ENCODE measurements around the gene CAMK1G. TPM values are rescaled to one million over a fixed set of nuclear protein-coding genes. Genes with fewer than 3 reads are reported as not detected.

The CAMK1G gene
- polyA plus RNA-seq, 1 of the 3 experiments (the other 2 are of a cell fraction) = 15.1 TPM

GRCh38 chr1:209564849-209565248 is 18.7 kb upstream of the CAMK1G start:
- Histone ChIP-seq H3K4me2 (no peak overlapping the region), H3K27me3 (ENCODE audit: insufficient read depth) (no peaks in the 10 kb centered on the region), H4K20me1 (ENCODE audit: insufficient read depth) (no peaks in the 10 kb centered on the region), H3K4me3 (ENCODE audit: low read depth in 2 of 2, low read length in 1 of 2) (no peak overlapping the region), H3K9me3 (no peaks in the 10 kb centered on the region), H3K79me2 (ENCODE audit: insufficient read depth) (no peaks in the 10 kb centered on the region), H3K36me3 (replicated peaks in 1 of 2; ENCODE audit: control insufficient read depth in 1 of 2, insufficient read depth in 2 of 2, low read length in 1 of 2) (no peaks in the 10 kb centered on the region), H3K27ac (ENCODE audit: low read depth in 2 of 2, low read length in 1 of 2) (no peak overlapping the region), H3K9ac (no peak overlapping the region), H3K4me1 (ENCODE audit: control insufficient read depth in 1 of 2, insufficient read depth in 2 of 2, low read depth in 1 of 2, low read length in 1 of 2) (peaks cover 7 to 17% of the 10 kb centered on the region in 2 experiments; a peak in 3 of 4 replicates), H2AFZ (ENCODE audit: low read depth) (no peak overlapping the region), H3F3A (replicated peaks; ENCODE audit: insufficient read depth) (peaks cover 14% of the 10 kb centered on the region), H3K9me2 (no peaks in the 10 kb centered on the region)
- WGBS (ENCODE audit: low lambda C conversion rate) = 79% methylated on average over 4 of the region's 4 CpGs
- no peak for DNase-seq
- TF ChIP-seq, protein P1, sequence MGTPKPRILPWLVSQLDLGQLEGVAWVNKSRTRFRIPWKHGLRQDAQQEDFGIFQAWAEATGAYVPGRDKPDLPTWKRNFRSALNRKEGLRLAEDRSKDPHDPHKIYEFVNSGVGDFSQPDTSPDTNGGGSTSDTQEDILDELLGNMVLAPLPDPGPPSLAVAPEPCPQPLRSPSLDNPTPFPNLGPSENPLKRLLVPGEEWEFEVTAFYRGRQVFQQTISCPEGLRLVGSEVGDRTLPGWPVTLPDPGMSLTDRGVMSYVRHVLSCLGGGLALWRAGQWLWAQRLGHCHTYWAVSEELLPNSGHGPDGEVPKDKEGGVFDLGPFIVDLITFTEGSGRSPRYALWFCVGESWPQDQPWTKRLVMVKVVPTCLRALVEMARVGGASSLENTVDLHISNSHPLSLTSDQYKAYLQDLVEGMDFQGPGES (IDR thresholded peaks at IDR 0.05; ENCODE audit: low read depth, low read length) = no peak
- TF ChIP-seq JUND (IDR thresholded peaks at IDR 0.05) (no peak), EP300 (IDR thresholded peaks at IDR 0.05; ENCODE audit: borderline replicate concordance in 1 of 2, low read depth in 1 of 2, low read length in 1 of 2) (no peak), REST (IDR thresholded peaks at IDR 0.05; ENCODE audit: low read depth, low read length) (no peak), RAD21 (IDR thresholded peaks at IDR 0.05; ENCODE audit: low read length) (no peak)
- ChIA-PET CTCF (interaction anchor here (0.7 to 9.1 kb wide), 18 partner anchors 11 to 912 kb away, joined by 3 to 139 read pairs (median 7); partner anchors contain the start of gene CAMK1G), POLR2A (no interaction called here)

DNA sequence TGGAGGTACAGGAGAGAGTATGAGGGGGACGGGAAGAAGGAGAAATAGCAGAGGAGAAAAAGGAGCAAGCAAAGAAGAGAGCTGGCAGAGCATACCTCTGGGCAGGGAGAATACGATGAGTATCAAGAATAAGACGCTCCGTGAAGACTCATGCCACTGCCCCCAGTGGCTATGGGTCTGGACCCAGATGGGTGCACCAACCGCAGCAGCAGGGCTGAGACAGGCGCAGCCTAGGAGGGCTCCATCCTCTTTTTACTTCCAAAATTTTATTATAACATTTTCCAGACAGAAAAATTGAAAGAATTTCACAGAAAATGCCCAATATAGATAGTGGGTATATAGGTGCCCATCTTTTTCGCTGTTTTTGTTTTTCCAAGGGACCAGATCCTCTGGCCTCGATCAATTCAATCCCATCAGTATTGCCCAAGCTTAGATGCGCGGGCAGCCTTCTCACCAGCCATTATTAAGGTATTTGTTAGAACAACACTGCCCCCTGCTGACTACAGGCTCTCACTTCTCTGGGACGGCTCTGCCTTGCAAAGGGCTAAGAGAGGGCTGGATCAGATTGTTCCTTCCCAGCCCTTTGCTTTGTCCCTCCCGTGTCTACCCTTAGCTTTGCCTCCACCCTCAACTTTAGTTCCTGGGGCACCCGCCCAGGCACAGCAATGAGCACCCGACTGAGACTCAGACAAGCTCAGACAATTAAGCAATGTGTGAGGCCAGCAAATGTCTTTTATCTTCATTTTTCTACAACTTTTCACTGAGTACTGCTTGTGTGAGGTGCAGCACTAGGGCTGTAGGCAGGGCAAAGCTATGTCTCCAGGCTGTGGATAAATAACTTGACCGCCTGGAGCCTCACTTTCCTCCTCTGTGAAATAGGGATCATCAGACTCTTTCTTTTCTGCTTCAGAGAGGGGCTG is 17.5 kb upstream of the CAMK1G start:
- Histone ChIP-seq H3K9me2 (no peaks in the 10 kb centered on the region), H3K4me3 (ENCODE audit: low read depth in 2 of 2, low read length in 1 of 2) (no peak overlapping the region), H3K4me1 (ENCODE audit: control insufficient read depth in 1 of 2, insufficient read depth in 2 of 2, low read depth in 1 of 2, low read length in 1 of 2) (peaks cover 10 to 11% of the 10 kb centered on the region in 2 experiments; a peak in 3 of 4 replicates), H3K27me3 (ENCODE audit: insufficient read depth) (no peaks in the 10 kb centered on the region), H3K4me2 (no peak overlapping the region), H3K79me2 (ENCODE audit: insufficient read depth) (no peaks in the 10 kb centered on the region), H2AFZ (ENCODE audit: low read depth) (peak overlapping the region; percentile 44; the same call in 1 of the 2 replicates), H3F3A (replicated peaks; ENCODE audit: insufficient read depth) (peaks cover 14% of the 10 kb centered on the region), H3K36me3 (replicated peaks in 1 of 2; ENCODE audit: control insufficient read depth in 1 of 2, insufficient read depth in 2 of 2, low read length in 1 of 2) (no peaks in the 10 kb centered on the region), H3K27ac (ENCODE audit: low read depth in 2 of 2, low read length in 1 of 2) (no peak overlapping the region; a peak in 1 of 4 replicates), H3K9ac (no peak overlapping the region), H4K20me1 (ENCODE audit: insufficient read depth) (no peaks in the 10 kb centered on the region), H3K9me3 (no peaks in the 10 kb centered on the region)
- ChIA-PET CTCF (interaction anchor here (0.6 to 9.1 kb wide), 70 partner anchors 10 to 1552 kb away, joined by 3 to 139 read pairs (median 5); partner anchors contain the start of genes CAMK1G, HSD11B1 and PLXNA2), POLR2A (no interaction called here)
- TF ChIP-seq TEAD4 (IDR thresholded peaks at IDR 0.05; ENCODE audit: borderline replicate concordance, insufficient read depth) (no peak), POLR2AphosphoS5 (IDR thresholded peaks at IDR 0.05; ENCODE audit: low read depth, low read length) (no peak), NRF1 (IDR thresholded peaks at IDR 0.05; ENCODE audit: low read depth, low read length) (peak; percentile 67), RAD21 (IDR thresholded peaks at IDR 0.05; ENCODE audit: low read length) (peak; percentile 87), SMC3 (IDR thresholded peaks at IDR 0.05; ENCODE audit: low read depth, low read length) (peak; percentile 69), YY1 (IDR thresholded peaks at IDR 0.05; ENCODE audit: low read depth) (peak; percentile 67; the same call in 1 of the 2 replicates)
- TF ChIP-seq, protein P2, sequence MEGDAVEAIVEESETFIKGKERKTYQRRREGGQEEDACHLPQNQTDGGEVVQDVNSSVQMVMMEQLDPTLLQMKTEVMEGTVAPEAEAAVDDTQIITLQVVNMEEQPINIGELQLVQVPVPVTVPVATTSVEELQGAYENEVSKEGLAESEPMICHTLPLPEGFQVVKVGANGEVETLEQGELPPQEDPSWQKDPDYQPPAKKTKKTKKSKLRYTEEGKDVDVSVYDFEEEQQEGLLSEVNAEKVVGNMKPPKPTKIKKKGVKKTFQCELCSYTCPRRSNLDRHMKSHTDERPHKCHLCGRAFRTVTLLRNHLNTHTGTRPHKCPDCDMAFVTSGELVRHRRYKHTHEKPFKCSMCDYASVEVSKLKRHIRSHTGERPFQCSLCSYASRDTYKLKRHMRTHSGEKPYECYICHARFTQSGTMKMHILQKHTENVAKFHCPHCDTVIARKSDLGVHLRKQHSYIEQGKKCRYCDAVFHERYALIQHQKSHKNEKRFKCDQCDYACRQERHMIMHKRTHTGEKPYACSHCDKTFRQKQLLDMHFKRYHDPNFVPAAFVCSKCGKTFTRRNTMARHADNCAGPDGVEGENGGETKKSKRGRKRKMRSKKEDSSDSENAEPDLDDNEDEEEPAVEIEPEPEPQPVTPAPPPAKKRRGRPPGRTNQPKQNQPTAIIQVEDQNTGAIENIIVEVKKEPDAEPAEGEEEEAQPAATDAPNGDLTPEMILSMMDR (IDR thresholded peaks at IDR 0.05) = peak; percentile 82
- TF ChIP-seq, protein P3, sequence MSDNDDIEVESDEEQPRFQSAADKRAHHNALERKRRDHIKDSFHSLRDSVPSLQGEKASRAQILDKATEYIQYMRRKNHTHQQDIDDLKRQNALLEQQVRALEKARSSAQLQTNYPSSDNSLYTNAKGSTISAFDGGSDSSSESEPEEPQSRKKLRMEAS (IDR thresholded peaks at IDR 0.05; ENCODE audit: low read depth) = peak; percentile 35; the same call in 1 of the 2 replicates
- TF ChIP-seq, protein P1 (IDR thresholded peaks at IDR 0.05; ENCODE audit: low read depth, low read length) = no peak
- WGBS (ENCODE audit: low lambda C conversion rate) = 36% methylated on average over 15 of the region's 15 CpGs
- DNase-seq = peak; percentile 69

All from SK-N-SH (cell line).